Measurements from ENCODE around the gene ACER1. TPM values are rescaled to one million over a fixed set of nuclear protein-coding genes. Genes with fewer than 3 reads are reported as not detected.

ACER1 gene
- total RNA-seq, 4 donors from 2014 or later: not detected

DNA sequence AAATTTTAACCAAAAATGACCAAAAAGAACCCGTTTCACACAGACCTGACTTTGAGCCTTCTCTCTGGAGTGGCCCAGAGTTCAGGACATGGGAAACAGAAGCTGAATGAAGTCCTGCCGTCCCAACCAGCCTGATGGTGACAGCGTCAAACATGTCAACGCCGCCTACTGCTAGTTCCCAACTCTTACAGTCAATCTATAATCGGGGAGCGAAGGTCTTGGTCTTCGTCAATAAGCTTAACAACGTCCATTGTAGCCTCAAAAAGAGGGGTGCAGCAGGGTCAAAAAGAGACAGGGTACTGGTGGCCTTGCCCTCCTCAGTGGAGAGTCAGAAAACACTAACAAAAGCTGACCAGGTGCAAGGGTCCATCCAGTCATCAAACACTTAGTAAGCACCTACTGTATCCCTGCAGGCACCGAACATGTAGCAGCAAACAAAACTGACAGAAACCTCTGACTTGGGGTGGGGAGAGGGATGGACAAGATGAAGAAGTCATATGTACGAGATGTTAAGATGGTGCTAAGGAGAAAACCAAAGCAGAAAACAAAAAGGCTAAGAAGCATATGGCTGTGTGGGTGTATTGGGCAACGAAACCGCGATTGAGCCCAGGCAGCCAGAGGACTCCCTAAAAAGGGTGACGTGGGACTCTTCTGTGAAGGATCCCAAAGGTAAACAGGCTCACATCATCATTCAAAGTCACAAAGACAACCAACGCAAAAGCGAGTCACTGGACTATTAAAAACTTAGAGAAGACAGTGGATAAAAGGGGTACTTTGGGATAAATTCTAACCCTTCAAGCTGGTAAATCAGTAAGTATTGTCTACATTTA is 65.6 kb downstream of the ACER1 start:
- ATAC-seq (ENCODE audit: low FRiP score) (no peak), DNase-seq (ENCODE audit: low spot score) (no peak)
- TF ChIP-seq, protein P1, sequence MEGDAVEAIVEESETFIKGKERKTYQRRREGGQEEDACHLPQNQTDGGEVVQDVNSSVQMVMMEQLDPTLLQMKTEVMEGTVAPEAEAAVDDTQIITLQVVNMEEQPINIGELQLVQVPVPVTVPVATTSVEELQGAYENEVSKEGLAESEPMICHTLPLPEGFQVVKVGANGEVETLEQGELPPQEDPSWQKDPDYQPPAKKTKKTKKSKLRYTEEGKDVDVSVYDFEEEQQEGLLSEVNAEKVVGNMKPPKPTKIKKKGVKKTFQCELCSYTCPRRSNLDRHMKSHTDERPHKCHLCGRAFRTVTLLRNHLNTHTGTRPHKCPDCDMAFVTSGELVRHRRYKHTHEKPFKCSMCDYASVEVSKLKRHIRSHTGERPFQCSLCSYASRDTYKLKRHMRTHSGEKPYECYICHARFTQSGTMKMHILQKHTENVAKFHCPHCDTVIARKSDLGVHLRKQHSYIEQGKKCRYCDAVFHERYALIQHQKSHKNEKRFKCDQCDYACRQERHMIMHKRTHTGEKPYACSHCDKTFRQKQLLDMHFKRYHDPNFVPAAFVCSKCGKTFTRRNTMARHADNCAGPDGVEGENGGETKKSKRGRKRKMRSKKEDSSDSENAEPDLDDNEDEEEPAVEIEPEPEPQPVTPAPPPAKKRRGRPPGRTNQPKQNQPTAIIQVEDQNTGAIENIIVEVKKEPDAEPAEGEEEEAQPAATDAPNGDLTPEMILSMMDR (IDR thresholded peaks at IDR 0.05): no peak

DNA sequence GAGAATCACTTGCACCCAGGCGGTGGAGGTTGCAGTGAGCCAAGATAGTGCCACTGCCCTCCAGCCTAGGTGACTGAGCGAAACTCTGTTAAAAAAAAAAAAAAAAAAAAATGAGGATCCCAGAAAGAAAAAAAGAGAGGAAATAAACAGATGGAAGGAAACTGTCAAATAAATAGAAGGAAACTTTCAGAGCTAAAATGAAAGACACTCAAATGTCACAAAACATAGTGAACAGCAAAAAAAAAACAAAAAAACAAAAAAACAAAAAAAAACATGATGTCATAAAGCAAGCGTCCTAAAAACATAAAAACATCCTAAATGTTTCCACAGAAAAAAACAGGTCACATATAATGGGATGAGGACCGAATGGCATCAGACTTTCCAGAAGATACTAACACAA is 68.6 kb downstream of the ACER1 start:
- DNase-seq (ENCODE audit: low spot score) (no peak), ATAC-seq (ENCODE audit: low FRiP score) (no peak)
- TF ChIP-seq, protein P1 (IDR thresholded peaks at IDR 0.05): no peak

DNA sequence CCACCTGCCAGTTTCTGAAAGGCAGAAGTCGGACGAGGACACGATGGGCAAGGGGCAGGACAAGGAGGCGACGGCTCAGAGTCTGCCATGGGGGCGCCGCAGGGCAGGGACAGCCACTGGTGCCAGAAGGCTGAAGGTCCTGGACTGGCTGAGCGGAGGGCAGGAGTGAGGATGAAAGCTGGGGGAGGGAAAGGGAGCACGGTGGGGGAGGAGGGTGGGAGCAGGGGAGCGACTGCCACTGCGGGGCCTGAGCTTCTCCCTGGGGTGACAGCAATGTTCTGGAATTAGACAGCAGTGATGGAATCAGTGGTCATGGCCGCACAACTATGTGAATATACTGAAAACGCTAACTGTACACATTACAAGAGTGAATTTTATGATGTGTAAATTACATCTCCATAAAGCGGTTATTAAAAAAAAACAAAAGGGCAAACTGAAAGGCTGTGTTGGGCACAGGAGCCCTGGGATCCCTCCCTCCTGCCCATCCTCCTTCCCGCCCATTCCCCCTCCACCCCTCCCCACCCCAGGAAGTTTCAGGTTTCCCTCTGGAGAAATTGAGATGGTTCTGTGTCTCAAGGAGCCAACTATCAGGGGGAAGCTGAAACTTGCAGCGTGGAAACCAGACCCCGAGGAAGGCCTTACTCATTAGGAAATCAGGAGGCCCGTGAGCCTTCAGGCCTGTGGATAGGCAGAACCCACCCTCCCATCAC is 69.5 kb downstream of the ACER1 start:
- no peak for ATAC-seq (ENCODE audit: low FRiP score)
- DNase-seq (ENCODE audit: low spot score): no peak
- TF ChIP-seq, protein P1 (IDR thresholded peaks at IDR 0.05): no peak

DNA sequence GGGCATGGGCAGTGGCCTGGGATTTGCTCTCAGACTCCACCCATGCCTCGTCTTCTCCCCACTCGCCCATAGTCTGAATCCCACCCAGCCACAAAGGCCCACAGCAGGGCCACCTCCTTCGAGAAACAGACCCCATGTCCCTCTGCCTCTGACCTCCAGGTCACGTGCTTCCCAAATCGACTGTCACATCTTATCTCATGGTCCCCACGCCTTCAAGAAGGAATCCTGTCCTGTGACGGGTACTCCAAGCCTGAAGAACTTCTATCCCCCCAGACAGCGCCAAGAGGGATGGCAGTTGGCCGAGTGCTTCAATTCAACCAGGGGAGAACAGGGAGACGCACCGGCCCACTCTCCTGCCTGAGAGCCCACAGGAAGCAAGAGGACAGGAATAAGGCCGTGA is 70.1 kb downstream of the ACER1 start:
- DNase-seq (ENCODE audit: low spot score): no peak
- ATAC-seq (ENCODE audit: low FRiP score): no peak

DNA sequence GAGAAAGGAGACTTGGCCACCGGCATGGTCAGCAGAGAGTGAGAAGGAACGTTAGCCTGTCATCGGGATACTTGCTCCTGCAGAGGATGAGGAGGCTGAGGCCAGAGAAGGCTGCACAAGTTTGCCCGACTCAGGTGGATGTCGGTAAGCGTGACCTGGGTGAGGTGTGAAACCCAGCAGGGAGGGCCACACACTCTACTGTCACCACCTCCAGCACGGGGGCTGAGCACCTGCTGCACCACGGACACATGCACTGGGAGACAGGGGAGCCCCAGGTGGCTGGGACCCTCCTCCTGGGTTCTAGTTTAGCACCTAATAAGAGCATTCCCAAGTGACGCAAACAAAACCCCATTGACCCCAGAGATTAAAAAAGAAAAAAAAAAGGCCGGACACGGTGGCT is 70.9 kb downstream of the ACER1 start:
- TF ChIP-seq, protein P1 (IDR thresholded peaks at IDR 0.05): no peak
- ATAC-seq (ENCODE audit: low FRiP score): no peak

More for the DNA sequence above, 70.1 kb downstream of the ACER1 start:
- TF ChIP-seq, protein P1 (IDR thresholded peaks at IDR 0.05): no peak

DNA sequence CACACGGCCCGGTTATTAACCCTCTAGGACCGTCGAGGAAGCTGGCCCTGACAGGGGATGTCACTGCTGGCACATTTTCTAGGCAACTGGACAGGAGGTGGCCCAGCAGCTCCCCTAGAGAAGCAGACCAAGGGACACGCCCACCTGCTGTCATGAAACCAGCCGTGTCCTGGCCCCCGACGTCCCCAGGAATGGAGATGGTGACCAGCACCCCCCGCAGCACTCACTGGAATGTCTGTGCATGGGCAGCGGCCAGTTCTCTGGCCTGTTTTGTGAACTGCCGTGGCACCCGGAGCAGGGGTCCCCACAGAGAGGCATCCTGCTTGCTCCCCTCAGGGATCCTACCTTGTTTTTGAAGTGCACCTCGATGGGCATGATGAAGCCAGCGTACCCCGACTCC is 71.5 kb downstream of the ACER1 start:
- no peak for DNase-seq (ENCODE audit: low spot score)
- ATAC-seq (ENCODE audit: low FRiP score): no peak
- TF ChIP-seq, protein P1 (IDR thresholded peaks at IDR 0.05): no peak

More for the DNA sequence above, 70.9 kb downstream of the ACER1 start:
- DNase-seq (ENCODE audit: low spot score): no peak
